K562 (cell line): ENCODE results near the gene ETHE1. TPM values are rescaled to one million over a fixed set of nuclear protein-coding genes. Genes with fewer than 3 reads are reported as not detected.

Source experiments
- ATAC-seq: fragments of 200-7000 bp; cut with Tn5 transposase; 3 replicates; pipeline ENCODE4 v1.9.1; 2020; ENCODE audit warnings: moderate library complexity
- BruUV-seq: library from RNA; stranded (reverse); fragments of 400-500 nt; replicated peaks from 2 replicates; lab custom pipeline; 2021; lab: Mats Ljungman, UMichigan
- CTCF ChIA-PET: fragments of 300-600 bp; formaldehyde crosslinking; extraction: SDS; loops from one replicate; lab custom pipeline; 2021; ENCODE audit warnings: low intra/inter-chr PET ratio; lab: Yijun Ruan, JAX
- POLR2A ChIA-PET: fragments of 300-600, 350-650 bp; sonication (Branson Sonifier 250); formaldehyde crosslinking; extraction: SDS; loops from one replicate; lab custom pipeline; 2021; ENCODE audit warnings: antibody characterized with exemption, inconsistent platforms; lab: Yijun Ruan, JAX
- DNase-seq, 4 experiments: peaks; one replicate each; pipeline versions ENCODE4 v3.0.0 to v3.0.0-alpha.2; 2011 to 2018; ENCODE audit warnings: low spot score in 3 of 4, mixed read lengths in 3 of 4; ENCODE audit errors: extremely low read depth in 1 of 4
- FAIRE-seq: peaks from 2 replicates; lab custom pipeline; 2011; peaks lifted over from hg19 to GRCh38; lab: Jason Lieb, UNC
- H2AFZ ChIP-seq: 2 replicates; pipeline ENCODE4 v1.6.0; 2011; ENCODE audit warnings: low read depth, low read length, control low read depth, inconsistent platforms
- H3K27ac ChIP-seq: fragments of 200-600 bp; 3 replicates; pipeline ENCODE4 v1.8.0; 2011; ENCODE audit warnings: low read depth, mild to moderate bottlenecking, control low read depth, inconsistent platforms, low read length, moderate library complexity, mixed read lengths; ENCODE audit errors: extremely low read depth
- H3K27me3 ChIP-seq, 2 experiments: fragments of 300-600 bp in 1 of 2; 2 replicates in 1 of 2; 3 replicates in 1 of 2; pipeline versions ENCODE4 v1.6.0 to v1.8.0; 2011; ENCODE audit warnings: inconsistent platforms in 2 of 2, low read length in 2 of 2, mild to moderate bottlenecking in 1 of 2, mixed read lengths in 1 of 2, moderate library complexity in 1 of 2; ENCODE audit not compliant: control insufficient read depth in 2 of 2, insufficient read depth in 2 of 2
- H3K36me3 ChIP-seq: fragments of 300-600 bp; 3 replicates; pipeline ENCODE4 v1.8.0; 2011; ENCODE audit warnings: mild to moderate bottlenecking, low read length, inconsistent platforms; ENCODE audit not compliant: control insufficient read depth, insufficient read depth
- H3K4me1 ChIP-seq, 2 experiments: fragments of 200-600 bp in 1 of 2; replicated peaks in 1 of 2; 2 replicates in 1 of 2; 3 replicates in 1 of 2; pipeline versions ENCODE4 v1.5.1 to v1.8.0; 2011; ENCODE audit warnings: inconsistent platforms in 2 of 2, low read length in 2 of 2, mild to moderate bottlenecking in 1 of 2, mixed read lengths in 1 of 2, moderate library complexity in 1 of 2; ENCODE audit not compliant: control insufficient read depth in 2 of 2, insufficient read depth in 2 of 2
- H3K4me2 ChIP-seq: 2 replicates; pipeline ENCODE4 v1.6.1; 2011; ENCODE audit warnings: low read length, control low read depth, inconsistent platforms, mixed read lengths; ENCODE audit not compliant: insufficient read depth
- H3K4me3 ChIP-seq: fragments of 200-600 bp; sonication (generic), shearing (Covaris generic); 2 replicates; pipeline ENCODE4 v1.5.1; 2016; ENCODE audit warnings: control low read depth, inconsistent platforms
- H3K79me2 ChIP-seq: fragments of 200-600 bp; 3 replicates; pipeline ENCODE4 v1.8.0; 2011; ENCODE audit warnings: low read length, inconsistent platforms; ENCODE audit not compliant: control insufficient read depth, insufficient read depth
- H3K9ac ChIP-seq, 2 experiments: 2 replicates each; pipeline versions ENCODE4 v1.6.0 to v1.6.1; 2011; ENCODE audit warnings: low read depth in 2 of 2, low read length in 2 of 2, control low read depth in 1 of 2, inconsistent platforms in 1 of 2, mild to moderate bottlenecking in 1 of 2, mixed read lengths in 1 of 2; ENCODE audit not compliant: insufficient read depth in 1 of 2
- H3K9me1 ChIP-seq: one replicate; pipeline ENCODE4 v1.6.0; 2011; ENCODE audit warnings: inconsistent platforms, mild to moderate bottlenecking, low read length, moderate library complexity; ENCODE audit not compliant: control insufficient read depth, insufficient read depth
- H3K9me3 ChIP-seq: replicated peaks from 2 replicates; pipeline ENCODE4 v1.5.1; 2011; ENCODE audit warnings: low read depth, low read length, inconsistent platforms; ENCODE audit not compliant: control insufficient read depth, insufficient read depth
- H4K20me1 ChIP-seq: replicated peaks from 2 replicates; pipeline ENCODE4 v1.6.1; 2011; ENCODE audit warnings: low read length, inconsistent platforms, mixed read lengths; ENCODE audit not compliant: control insufficient read depth, insufficient read depth
- BRCA1 ChIP-seq, 2 experiments: fragments of 450-650 bp in 1 of 2; sonication (generic) in 1 of 2; formaldehyde crosslinking in 1 of 2; IDR thresholded peaks; 2 replicates each; pipeline versions ENCODE4 v1.5.0 to v1.6.1; 2017 to 2020; ENCODE audit warnings: mild to moderate bottlenecking in 1 of 2, missing genetic modification reagents in 1 of 2
- CXXC5 ChIP-seq: fragments of 250-450 bp; sonication (Bioruptor Pico); IDR thresholded peaks from 2 replicates; pipeline ENCODE4 v1.8.0; 2022; ENCODE audit warnings: inconsistent platforms, mild to moderate bottlenecking, moderate library complexity
- DIDO1 ChIP-seq: fragments of 450-650 bp; IDR thresholded peaks from 2 replicates; pipeline ENCODE4 v1.6.1; 2016; ENCODE audit warnings: low read depth, missing biosample characterization, missing genetic modification characterization
- GABPB2 ChIP-seq: fragments of 250-450 bp; sonication (Bioruptor Pico); conservative IDR thresholded peaks from 2 replicates; pipeline ENCODE4 v1.5.1; 2021; ENCODE audit warnings: mild to moderate bottlenecking
- KLF10 ChIP-seq: fragments of 250-450 bp; sonication (Bioruptor Pico); IDR thresholded peaks from 2 replicates; pipeline ENCODE4 v1.6.1; 2021; ENCODE audit warnings: matching md5 sums
- MCM5 ChIP-seq: fragments of 450-650 bp; IDR thresholded peaks from 2 replicates; pipeline ENCODE4 v1.6.1; 2016; ENCODE audit warnings: low read depth
- NR1H2 ChIP-seq: sonication (generic); formaldehyde crosslinking; IDR thresholded peaks from 2 replicates; pipeline ENCODE4 v1.4.0; 2020; ENCODE audit warnings: mild to moderate bottlenecking, missing genetic modification reagents
- TBL1XR1 ChIP-seq, 2 experiments: IDR thresholded peaks; 2 replicates each; pipeline ENCODE4 v1.6.1; 2012; ENCODE audit warnings: improper control_type of control experiment in 2 of 2, low read length in 2 of 2, mild to moderate bottlenecking in 1 of 2
- TBP ChIP-seq: optimal IDR thresholded peaks from 2 replicates; pipeline ENCODE3; 2011; ENCODE audit warnings: low read depth, low read length, improper control_type of control experiment
- ZEB2 ChIP-seq: fragments of 450-650 bp; IDR thresholded peaks from 2 replicates; pipeline ENCODE4 v1.6.1; 2016
- ZNF165 ChIP-seq: fragments of 250-450 bp; sonication (Bioruptor Pico); IDR thresholded peaks from 2 replicates; pipeline ENCODE4 v1.4.0; 2020; ENCODE audit warnings: borderline replicate concordance
- ZNF384 ChIP-seq: IDR thresholded peaks from 2 replicates; pipeline ENCODE4 v1.6.1; 2012; ENCODE audit warnings: low read depth, low read length, improper control_type of control experiment
- WGBS: fragments of 100-300 bp; shearing (Covaris generic); methylation state at CpG from one replicate; pipeline ENCODE4 v1.1.6; 2016; ENCODE audit warnings: low coverage, mixed read lengths; ENCODE audit not compliant: insufficient coverage; ENCODE audit errors: missing lambda C conversion rate; 5-methylcytosine and 5-hydroxymethylcytosine counted together
- in situ Hi-C: fragments of 300-500 bp; cut with MboI; formaldehyde crosslinking; loops from 4 replicates; pipeline ENCODE4 v1.15.0; 2018; ENCODE audit warnings: inconsistent platforms, mixed read lengths
- intact Hi-C: fragments of 100-400 bp; cut with micrococcal nuclease; formaldehyde crosslinking; loops from 2 replicates; pipeline ENCODE4 v1.14.2; 2022
- polyA plus RNA-seq, 8 experiments: library from polyadenylated mRNA; depleted of rRNA in 4 of 8; stranded (reverse) in 5 of 8; unstranded in 3 of 8; fragments of >200 nt; fragmentation: Nextera tagmentation in 2 of 8; fragmentation: Illumina TruSeq in 1 of 8; extraction: Ambion mirVana in 2 of 8; extraction: Trizol in 1 of 8; gene quantifications; 2 replicates each; pipeline versions ENCODE4 v1.2.1 to v1.2.3, GENCODE V29; 2011 to 2014; ENCODE audit warnings: inconsistent platforms in 1 of 8, missing spikeins in 1 of 8
- total RNA-seq, 7 experiments: library from RNA; depleted of rRNA in 6 of 7; stranded (reverse); fragments of >200 nt in 6 of 7; fragmentation: Illumina TruSeq in 2 of 7; extraction: Trizol in 2 of 7; gene quantifications; 2 replicates each; pipeline versions ENCODE4 v1.2.1 to v1.2.3, GENCODE V29; 2011 to 2021; ENCODE audit warnings: low replicate concordance in 1 of 7
- TF ChIP-seq, protein P1 (sequence below): fragments of 450-650 bp; formaldehyde crosslinking; IDR thresholded peaks from 2 replicates; pipeline ENCODE4 v1.4.0; 2020; ENCODE audit warnings: mild to moderate bottlenecking, moderate library complexity
- TF ChIP-seq, protein P2 (sequence below): conservative IDR thresholded peaks from 2 replicates; pipeline ENCODE4 v1.6.1; 2011; ENCODE audit warnings: low read depth, mild to moderate bottlenecking, low read length; ENCODE audit not compliant: control insufficient read depth
- TF ChIP-seq, protein P3 (sequence below): sonication (generic); formaldehyde crosslinking; IDR thresholded peaks from 2 replicates; pipeline ENCODE4 v1.8.1; 2023; ENCODE audit warnings: mild to moderate bottlenecking, missing genetic modification reagents
- TF ChIP-seq, protein P4 (sequence below): fragments of 250-450 bp; sonication (Bioruptor Pico); IDR thresholded peaks from 2 replicates; pipeline ENCODE4 v1.4.0; 2020

Gene ETHE1
- total and polyA plus RNA-seq, 9 of the 15 experiments (the other 6 are each of a cell fraction or from before 2014, with no cell fraction given) = 2.9 to 21.0 (median 10.2) TPM

DNA sequence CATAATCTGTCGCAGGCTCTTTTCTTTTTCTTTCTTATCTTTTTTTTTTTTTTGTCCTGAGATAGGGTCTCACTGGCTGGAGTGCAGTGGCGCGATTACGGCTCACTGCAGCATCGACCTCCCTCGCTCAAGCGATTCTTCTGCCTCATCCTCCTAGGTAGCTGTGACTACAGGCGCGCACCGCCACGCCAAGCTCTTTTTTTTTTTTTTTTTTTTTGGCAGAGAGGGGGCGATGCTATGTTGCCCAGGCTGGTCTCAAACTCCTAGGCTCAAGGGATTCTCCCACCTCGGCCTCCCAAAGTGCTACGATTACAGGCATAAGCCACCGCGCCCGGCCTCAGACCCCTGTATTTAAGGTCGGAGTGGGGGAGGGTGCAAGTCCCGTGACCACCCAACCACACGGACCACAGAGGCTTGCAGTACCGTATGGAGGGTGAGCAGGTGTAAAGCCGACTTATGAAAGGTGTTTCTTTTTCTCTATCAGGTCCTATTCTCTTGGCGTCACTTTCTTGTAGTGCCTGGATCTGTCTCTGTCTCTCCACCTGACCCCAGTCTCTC, 24.5 kb downstream of the ETHE1 start:
- POLR2A ChIA-PET = no interaction called here
- CTCF ChIA-PET = interaction anchor here (0.5 kb wide), 1 partner anchor 16 kb away, joined by 5 read pairs; no protein-coding TSS in a partner anchor
- no peak for FAIRE-seq
- no peak overlapping the region for H2AFZ ChIP-seq
- no peaks in the 10 kb centered on the region for H3K27me3 ChIP-seq
- peaks cover 21 to 33% of the 10 kb centered on the region in 2 experiments for H3K4me1 ChIP-seq
- WGBS = 83% methylated on average over 7 of the region's 23 CpGs
- H3K27ac ChIP-seq = no peak overlapping the region
- TF ChIP-seq, protein P1, sequence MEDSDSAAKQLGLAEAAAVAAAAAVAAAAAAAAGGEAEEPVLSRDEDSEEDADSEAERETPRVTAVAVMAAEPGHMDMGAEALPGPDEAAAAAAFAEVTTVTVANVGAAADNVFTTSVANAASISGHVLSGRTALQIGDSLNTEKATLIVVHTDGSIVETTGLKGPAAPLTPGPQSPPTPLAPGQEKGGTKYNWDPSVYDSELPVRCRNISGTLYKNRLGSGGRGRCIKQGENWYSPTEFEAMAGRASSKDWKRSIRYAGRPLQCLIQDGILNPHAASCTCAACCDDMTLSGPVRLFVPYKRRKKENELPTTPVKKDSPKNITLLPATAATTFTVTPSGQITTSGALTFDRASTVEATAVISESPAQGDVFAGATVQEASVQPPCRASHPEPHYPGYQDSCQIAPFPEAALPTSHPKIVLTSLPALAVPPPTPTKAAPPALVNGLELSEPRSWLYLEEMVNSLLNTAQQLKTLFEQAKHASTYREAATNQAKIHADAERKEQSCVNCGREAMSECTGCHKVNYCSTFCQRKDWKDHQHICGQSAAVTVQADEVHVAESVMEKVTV = no peak
- 0 out of 2 replicates have a peak, but pooled peaks have one; percentile 18 for TF ChIP-seq ZNF384
- no peak for TF ChIP-seq DIDO1 (tag)
- no peak for TF ChIP-seq GABPB2
- no peak for TF ChIP-seq ZEB2
- no peak for TF ChIP-seq MCM5
- TF ChIP-seq, protein P2, sequence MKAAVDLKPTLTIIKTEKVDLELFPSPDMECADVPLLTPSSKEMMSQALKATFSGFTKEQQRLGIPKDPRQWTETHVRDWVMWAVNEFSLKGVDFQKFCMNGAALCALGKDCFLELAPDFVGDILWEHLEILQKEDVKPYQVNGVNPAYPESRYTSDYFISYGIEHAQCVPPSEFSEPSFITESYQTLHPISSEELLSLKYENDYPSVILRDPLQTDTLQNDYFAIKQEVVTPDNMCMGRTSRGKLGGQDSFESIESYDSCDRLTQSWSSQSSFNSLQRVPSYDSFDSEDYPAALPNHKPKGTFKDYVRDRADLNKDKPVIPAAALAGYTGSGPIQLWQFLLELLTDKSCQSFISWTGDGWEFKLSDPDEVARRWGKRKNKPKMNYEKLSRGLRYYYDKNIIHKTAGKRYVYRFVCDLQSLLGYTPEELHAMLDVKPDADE = no peak
- no peak for TF ChIP-seq BRCA1 (IDR thresholded peaks at IDR 0.05)
- no peak for TF ChIP-seq BRCA1 (CRISPR knock-in tag; IDR thresholded peaks at IDR 0.05)
- no peak for TF ChIP-seq TBL1XR1 (IDR thresholded peaks at IDR 0.05; ENCODE audit: low read length in 2 of 2)
- no peak for TF ChIP-seq ZNF165 (CRISPR knock-in tag)
- TF ChIP-seq KLF10 (CRISPR knock-in tag) = no peak
- TF ChIP-seq, protein P3, sequence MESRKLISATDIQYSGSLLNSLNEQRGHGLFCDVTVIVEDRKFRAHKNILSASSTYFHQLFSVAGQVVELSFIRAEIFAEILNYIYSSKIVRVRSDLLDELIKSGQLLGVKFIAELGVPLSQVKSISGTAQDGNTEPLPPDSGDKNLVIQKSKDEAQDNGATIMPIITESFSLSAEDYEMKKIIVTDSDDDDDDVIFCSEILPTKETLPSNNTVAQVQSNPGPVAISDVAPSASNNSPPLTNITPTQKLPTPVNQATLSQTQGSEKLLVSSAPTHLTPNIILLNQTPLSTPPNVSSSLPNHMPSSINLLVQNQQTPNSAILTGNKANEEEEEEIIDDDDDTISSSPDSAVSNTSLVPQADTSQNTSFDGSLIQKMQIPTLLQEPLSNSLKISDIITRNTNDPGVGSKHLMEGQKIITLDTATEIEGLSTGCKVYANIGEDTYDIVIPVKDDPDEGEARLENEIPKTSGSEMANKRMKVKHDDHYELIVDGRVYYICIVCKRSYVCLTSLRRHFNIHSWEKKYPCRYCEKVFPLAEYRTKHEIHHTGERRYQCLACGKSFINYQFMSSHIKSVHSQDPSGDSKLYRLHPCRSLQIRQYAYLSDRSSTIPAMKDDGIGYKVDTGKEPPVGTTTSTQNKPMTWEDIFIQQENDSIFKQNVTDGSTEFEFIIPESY (CRISPR knock-in tag) = peak; percentile 89
- TF ChIP-seq CXXC5 (CRISPR knock-in tag) = no peak
- TF ChIP-seq, protein P4, sequence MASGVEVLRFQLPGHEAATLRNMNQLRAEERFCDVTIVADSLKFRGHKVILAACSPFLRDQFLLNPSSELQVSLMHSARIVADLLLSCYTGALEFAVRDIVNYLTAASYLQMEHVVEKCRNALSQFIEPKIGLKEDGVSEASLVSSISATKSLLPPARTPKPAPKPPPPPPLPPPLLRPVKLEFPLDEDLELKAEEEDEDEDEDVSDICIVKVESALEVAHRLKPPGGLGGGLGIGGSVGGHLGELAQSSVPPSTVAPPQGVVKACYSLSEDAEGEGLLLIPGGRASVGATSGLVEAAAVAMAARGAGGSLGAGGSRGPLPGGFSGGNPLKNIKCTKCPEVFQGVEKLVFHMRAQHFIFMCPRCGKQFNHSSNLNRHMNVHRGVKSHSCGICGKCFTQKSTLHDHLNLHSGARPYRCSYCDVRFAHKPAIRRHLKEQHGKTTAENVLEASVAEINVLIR (CRISPR knock-in tag) = no peak
- no peak for TF ChIP-seq NR1H2 (CRISPR knock-in tag)
- no peak for TF ChIP-seq TBP
- TF ChIP-seq, all 486 proteins: peak for 2
- Histone ChIP-seq H3K9me1 (no peaks in the 10 kb centered on the region), H3K4me2 (no peak overlapping the region), H3K79me2 (no peaks in the 10 kb centered on the region), H3K4me3 (no peak overlapping the region), H3K36me3 (no peaks in the 10 kb centered on the region), H4K20me1 (no peaks in the 10 kb centered on the region), H3K9me3 (no peaks in the 10 kb centered on the region), H3K9ac (no peak overlapping the region)
- intact Hi-C loops = loop anchor here (5.0 kb wide), 2 partner anchors 40 to 55 kb away; no protein-coding TSS in a partner anchor
- no TSS peak for BruUV-seq
- no peak for DNase-seq
- ATAC-seq = no peak
- in situ Hi-C loops = no loop called here
